GM21825 (cell line): Measurements from ENCODE around the gene COQ3.

Experiments used
- ATAC-seq: cut with Tn5 transposase; IDR thresholded peaks from one replicate; pipeline ENCODE4 v1.9.1; 2021; ENCODE audit warnings: mild to moderate bottlenecking, moderate library complexity; ENCODE audit not compliant: unreplicated experiment

The COQ3 gene

DNA sequence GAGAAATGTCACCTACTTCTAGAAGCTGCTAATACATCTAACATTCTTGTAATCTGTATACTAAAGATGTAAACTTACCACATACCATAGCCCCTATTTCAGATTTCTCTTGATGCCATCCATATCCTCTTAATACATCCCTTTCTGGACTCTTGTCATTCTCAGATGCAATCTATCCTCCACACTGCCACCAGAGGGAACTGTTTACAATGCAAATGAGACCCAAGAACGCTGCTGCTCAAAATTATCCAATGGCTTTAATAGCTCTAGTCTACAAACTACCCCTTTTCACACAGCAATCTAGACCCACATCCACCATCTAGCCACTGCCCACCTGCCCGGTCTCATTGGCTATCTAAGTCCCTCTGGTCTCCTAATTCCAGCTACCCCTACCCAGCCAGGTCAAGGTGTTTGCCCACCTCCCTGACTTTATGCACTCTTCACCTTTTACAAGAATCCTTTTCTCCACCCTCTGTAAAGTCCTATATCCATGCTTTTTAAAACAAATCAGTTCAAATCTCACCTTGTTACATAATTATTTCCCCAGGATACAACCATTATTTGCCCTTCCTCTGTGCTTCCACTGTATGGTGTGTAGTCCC, 59.4 kb downstream of the COQ3 start:
- ATAC-seq, result no peak

- ATAC-seq, result peak; percentile 94
Observed at GRCh38 chr6:99333068-99333467, 60.9 kb downstream of the COQ3 start.

- ATAC-seq, result no peak
Observed at GRCh38 chr6:99331531-99331930, 62.5 kb downstream of the COQ3 start.

GRCh38 chr6:99330159-99330558, 63.8 kb downstream of the COQ3 start:
- ATAC-seq, result peak; percentile 64

DNA sequence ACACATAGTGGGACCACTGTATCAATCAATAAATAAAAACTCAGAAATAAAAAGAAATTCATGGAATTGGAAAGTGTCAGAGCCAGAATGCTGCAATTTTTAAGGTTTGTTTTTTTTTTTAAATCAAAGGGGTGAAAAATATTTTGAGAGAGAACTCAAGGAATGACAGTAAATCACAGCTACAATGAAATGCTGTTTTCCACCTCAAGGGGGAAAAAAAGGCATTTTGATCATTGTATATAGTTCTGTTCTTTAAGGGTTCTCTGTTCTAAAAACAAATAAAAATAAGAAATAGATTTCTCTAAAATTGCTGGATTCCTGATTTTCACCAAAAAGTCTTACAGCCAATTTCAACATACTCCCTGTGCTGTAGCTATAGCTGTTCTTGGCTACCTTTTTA, 69.0 kb downstream of the COQ3 start:
- no peak for ATAC-seq
